A172 (cell line): Measurements from ENCODE around the gene RAB1B. TPM values are rescaled to one million over a fixed set of nuclear protein-coding genes. Genes with fewer than 3 reads are reported as not detected.

Experiments
- DNase-seq: peaks from one replicate; pipeline ENCODE4 v3.0.0-alpha.2; 2015; ENCODE audit warnings: low spot score
- total RNA-seq: library from RNA; depleted of rRNA; stranded (reverse); fragments of >200 nt; shearing (Covaris generic); gene quantifications from 2 replicates; pipeline ENCODE4 v1.2.3, GENCODE V29; 2014; rRNA removed

Gene RAB1B
- total RNA-seq, 1 experiment from 2014 or later: 133 TPM

GRCh38 chr11:66322732-66323427 lies 54.4 kb downstream of the RAB1B start:
- no peak for DNase-seq

- DNase-seq: no peak
Observed at GRCh38 chr11:66323684-66324083, 55.2 kb downstream of the RAB1B start.

- no peak for DNase-seq
Observed at GRCh38 chr11:66324664-66325063, 56.2 kb downstream of the RAB1B start.

- DNase-seq: no peak
Observed at GRCh38 chr11:66325263-66325671, 56.8 kb downstream of the RAB1B start.

- DNase-seq: peak; percentile 67
Observed at GRCh38 chr11:66326261-66327111, 58.0 kb downstream of the RAB1B start.

Other genes starting within 250 kb of the RAB1B start
- 0.29 and 0.41 TPM in 2 replicates for gene CATSPER1, start 242.2 kb upstream of the RAB1B start, total RNA-seq
- gene GAL3ST3, start 219.5 kb upstream of the RAB1B start, total RNA-seq: not detected in 2 replicates
- gene SF3B2, start 216.3 kb upstream of the RAB1B start, total RNA-seq: 172 and 177 TPM in 2 replicates
- gene PACS1, start 198.4 kb upstream of the RAB1B start, total RNA-seq: 15.1 and 18.0 TPM in 2 replicates
- 21.4 and 28.2 TPM in 2 replicates for gene KLC2, start 10.9 kb upstream of the RAB1B start, total RNA-seq
- 0.72 and 1.9 TPM in 2 replicates for gene CNIH2, start 9.5 kb downstream of the RAB1B start, total RNA-seq
- gene YIF1A, start 20.5 kb downstream of the RAB1B start, total RNA-seq: 86.1 and 109 TPM in 2 replicates
- gene TMEM151A, start 23.3 kb downstream of the RAB1B start, total RNA-seq: 0.05 TPM in 1 of 2 replicates, not detected in the other
- not detected in 2 replicates for gene CD248, start 48.4 kb downstream of the RAB1B start, total RNA-seq
- gene RIN1, start 67.8 kb downstream of the RAB1B start, total RNA-seq: 15.6 and 15.7 TPM in 2 replicates
- gene BRMS1, start 76.5 kb downstream of the RAB1B start, total RNA-seq: 95.8 and 104 TPM in 2 replicates
- 47.0 and 54.1 TPM in 2 replicates for gene B4GAT1, start 79.0 kb downstream of the RAB1B start, total RNA-seq
- gene SLC29A2, start 103.1 kb downstream of the RAB1B start, total RNA-seq: not detected in 2 replicates
- gene NPAS4, start 152.4 kb downstream of the RAB1B start, total RNA-seq: not detected in 2 replicates
- gene MRPL11, start 170.2 kb downstream of the RAB1B start, total RNA-seq: 80.0 and 127 TPM in 2 replicates
- 13.3 and 16.1 TPM in 2 replicates for gene PELI3, start 198.3 kb downstream of the RAB1B start, total RNA-seq
- 76.7 and 79.7 TPM in 2 replicates for gene DPP3, start 211.8 kb downstream of the RAB1B start, total RNA-seq
- 14.7 and 22.0 TPM in 2 replicates for gene BBS1, start 242.0 kb downstream of the RAB1B start, total RNA-seq